Calu3 (cell line): ENCODE data around the gene MTURN. TPM values are rescaled to one million over a fixed set of nuclear protein-coding genes. Genes with fewer than 3 reads are reported as not detected.

Source experiments
- BruUV-seq: library from RNA; stranded (reverse); fragments of 400-500 nt; replicated peaks from 2 replicates; lab custom pipeline; 2021; lab: Mats Ljungman, UMichigan
- CTCF ChIA-PET: fragments of 300-600 bp; sonication (Branson Sonifier 250); formaldehyde crosslinking; loops from one replicate; lab custom pipeline; 2022; ENCODE audit warnings: antibody characterized with exemption; lab: Charles Lee
- DNase-seq: peaks from one replicate; pipeline ENCODE4 v3.0.0; 2022
- H3K27ac Mint-ChIP-seq: one replicate; pipeline ENCODE4 v1.8.0; 2022; ENCODE audit warnings: mixed read lengths; ENCODE audit not compliant: unreplicated experiment
- H3K27me3 Mint-ChIP-seq: one replicate; pipeline ENCODE4 v1.8.0; 2022; ENCODE audit warnings: mixed read lengths; ENCODE audit not compliant: unreplicated experiment
- H3K36me3 Mint-ChIP-seq: one replicate; pipeline ENCODE4 v1.8.0; 2022; ENCODE audit warnings: mild to moderate bottlenecking, moderate library complexity, mixed read lengths; ENCODE audit not compliant: insufficient read depth, unreplicated experiment
- H3K4me1 Mint-ChIP-seq: one replicate; pipeline ENCODE4 v1.8.0; 2022; ENCODE audit warnings: mild to moderate bottlenecking, low read depth, mixed read lengths; ENCODE audit not compliant: unreplicated experiment
- H3K4me3 Mint-ChIP-seq: one replicate; pipeline ENCODE4 v1.8.0; 2022; ENCODE audit warnings: mild to moderate bottlenecking, low read depth, moderate library complexity, mixed read lengths; ENCODE audit not compliant: unreplicated experiment
- H3K9me3 Mint-ChIP-seq: one replicate; pipeline ENCODE4 v1.8.0; 2022; ENCODE audit warnings: low read depth, mixed read lengths; ENCODE audit not compliant: unreplicated experiment
- CTCF ChIP-seq: fragments of 200-600 bp; IDR thresholded peaks from one replicate; pipeline ENCODE4 v1.8.0; 2022; ENCODE audit warnings: antibody characterized with exemption; ENCODE audit not compliant: unreplicated experiment
- intact Hi-C: fragments of 100-400 bp; cut with micrococcal nuclease; formaldehyde crosslinking; loops from one replicate; pipeline ENCODE4 v1.10.0; 2022; ENCODE audit not compliant: unreplicated experiment
- total RNA-seq: library from RNA; stranded (reverse); gene quantifications from 2 replicates; pipeline ENCODE4 v1.2.3, GENCODE V29; 2022

The MTURN gene
- total RNA-seq, 1 experiment from 2014 or later = 6.5 TPM

GRCh38 chr7:30200591-30200990 is 65.8 kb downstream of the MTURN start:
- H3K4me3 Mint-ChIP-seq = no peak overlapping the region
- no peak overlapping the region for H3K27ac Mint-ChIP-seq
- CTCF ChIA-PET = interaction anchor here (1.0 kb wide), 2 partner anchors 10 to 18 kb away, joined by 3 to 4 read pairs; no protein-coding TSS in a partner anchor
- H3K4me1 Mint-ChIP-seq = peaks cover 8% of the 10 kb centered on the region
- H3K27me3 Mint-ChIP-seq = peaks cover 17% of the 10 kb centered on the region
- intact Hi-C loops = no loop called here
- H3K36me3 Mint-ChIP-seq = no peaks in the 10 kb centered on the region
- no peak for TF ChIP-seq CTCF
- no TSS peak for BruUV-seq
- no peak for DNase-seq
- peaks cover 17% of the 10 kb centered on the region for H3K9me3 Mint-ChIP-seq

- H3K36me3 Mint-ChIP-seq = peaks cover 5% of the 10 kb centered on the region
- H3K9me3 Mint-ChIP-seq = peaks cover 13% of the 10 kb centered on the region
- intact Hi-C loops = no loop called here
- DNase-seq = no peak
- no peak for TF ChIP-seq CTCF
- no peak overlapping the region for H3K27ac Mint-ChIP-seq
- H3K4me3 Mint-ChIP-seq = no peak overlapping the region
- no TSS peak for BruUV-seq
- peaks cover 15% of the 10 kb centered on the region for H3K4me1 Mint-ChIP-seq
- peaks cover 17% of the 10 kb centered on the region for H3K27me3 Mint-ChIP-seq
- CTCF ChIA-PET = interaction anchor here (1.0 kb wide), 1 partner anchor 19 kb away, joined by 3 read pairs; no protein-coding TSS in a partner anchor
These were observed 66.4 kb downstream of the MTURN start for GRCh38 chr7:30201161-30201666.

- Mint-ChIP-seq H3K9me3 (peaks cover 11% of the 10 kb centered on the region), H3K4me1 (peaks cover 22% of the 10 kb centered on the region), H3K27me3 (peaks cover 12% of the 10 kb centered on the region), H3K4me3 (no peak overlapping the region), H3K27ac (no peak overlapping the region), H3K36me3 (peaks cover 12% of the 10 kb centered on the region)
- CTCF ChIA-PET = no interaction called here
- intact Hi-C loops = no loop called here
- BruUV-seq = no TSS peak
- TF ChIP-seq CTCF = no peak
- DNase-seq = no peak
These were observed 67.1 kb downstream of the MTURN start for GRCh38 chr7:30201921-30202320.

GRCh38 chr7:30202671-30203070 is 67.9 kb downstream of the MTURN start:
- no TSS peak for BruUV-seq
- Mint-ChIP-seq H3K36me3 (peaks cover 14% of the 10 kb centered on the region), H3K27ac (no peak overlapping the region), H3K4me3 (no peak overlapping the region), H3K4me1 (peaks cover 29% of the 10 kb centered on the region), H3K27me3 (peaks cover 4% of the 10 kb centered on the region), H3K9me3 (peaks cover 6% of the 10 kb centered on the region)
- CTCF ChIA-PET = no interaction called here
- intact Hi-C loops = no loop called here
- DNase-seq = no peak
- TF ChIP-seq CTCF = no peak
